ENCODE measurements around the gene CD36.

GRCh38 chr7:80603940-80604339 is 34.5 kb upstream of the CD36 start:
- TF ChIP-seq CTCF (IDR thresholded peaks at IDR 0.05) (no peak), POLR2A (IDR thresholded peaks at IDR 0.05) (no peak)

All from esophagus squamous epithelium (tissue), 4 donors.